IMR-90 (cell line): ENCODE measurements around the gene GADD45GIP1. TPM values are rescaled to one million over a fixed set of nuclear protein-coding genes. Genes with fewer than 3 reads are reported as not detected.
A peak's percentile ranks its signal among the peaks of the same experiment; 100 is the strongest.

ENCODE experiments used
- ATAC-seq: fragments of 200-7000 bp; cut with Tn5 transposase; 2 replicates; pipeline ENCODE4 v1.9.1; 2020; ENCODE audit warnings: low read depth, mild to moderate bottlenecking, moderate library complexity
- BruUV-seq: library from RNA; stranded (reverse); fragments of 400-500 nt; replicated peaks from 2 replicates; lab custom pipeline; 2021; lab: Mats Ljungman, UMichigan
- CTCF ChIA-PET: fragments of 300-600 bp; formaldehyde crosslinking; extraction: SDS; loops from one replicate; lab custom pipeline; 2021; ENCODE audit warnings: antibody characterized with exemption; lab: Yijun Ruan, JAX
- POLR2A ChIA-PET: fragments of 300-600 bp; sonication (Branson Sonifier 250); formaldehyde crosslinking; loops from one replicate; lab custom pipeline; 2022; ENCODE audit warnings: antibody characterized with exemption; ENCODE audit not compliant: unreplicated experiment; lab: Charles Lee
- DNase-seq: peaks from one replicate; pipeline ENCODE4 v3.0.0; 2013
- H2AFZ ChIP-seq: replicated peaks from 2 replicates; pipeline ENCODE3; 2013; ENCODE audit warnings: low read length, mild to moderate bottlenecking; ENCODE audit not compliant: poor library complexity
- H2AK5ac ChIP-seq: 2 replicates; pipeline ENCODE4 v1.6.1; 2013; ENCODE audit warnings: low read depth, low read length, inconsistent platforms
- H2AK9ac ChIP-seq: replicated peaks from 2 replicates; pipeline ENCODE3; 2013; ENCODE audit warnings: mild to moderate bottlenecking, low read depth, low read length, moderate library complexity; ENCODE audit not compliant: poor library complexity
- H2BK120ac ChIP-seq: 2 replicates; pipeline ENCODE4 v1.6.1; 2013; ENCODE audit warnings: low read depth, low read length, inconsistent platforms
- H2BK15ac ChIP-seq: 3 replicates; pipeline ENCODE4 v1.6.1; 2013; ENCODE audit warnings: low read depth, low read length, inconsistent platforms
- H2BK20ac ChIP-seq: 2 replicates; pipeline ENCODE4 v1.6.1; 2013; ENCODE audit warnings: low read depth, mild to moderate bottlenecking, inconsistent platforms, low read length, moderate library complexity
- H2BK5ac ChIP-seq: 2 replicates; pipeline ENCODE4 v1.6.1; 2013; ENCODE audit warnings: mild to moderate bottlenecking, low read depth, low read length, inconsistent platforms; ENCODE audit not compliant: poor library complexity, severe bottlenecking
- H3K14ac ChIP-seq: replicated peaks from 2 replicates; pipeline ENCODE4 v1.6.1; 2013; ENCODE audit warnings: low read depth, low read length, inconsistent platforms
- H3K18ac ChIP-seq: 2 replicates; pipeline ENCODE4 v1.6.1; 2013; ENCODE audit warnings: low read depth, low read length, control low read depth
- H3K23ac ChIP-seq: 2 replicates; pipeline ENCODE4 v1.6.1; 2013; ENCODE audit warnings: low read depth, low read length, inconsistent platforms
- H3K27ac ChIP-seq: 2 replicates; pipeline ENCODE4 v1.5.1; 2013; ENCODE audit warnings: mild to moderate bottlenecking, control low read depth, low read length; ENCODE audit not compliant: insufficient read depth
- H3K27me3 ChIP-seq: 2 replicates; pipeline ENCODE4 v1.6.1; 2013; ENCODE audit warnings: low read length; ENCODE audit not compliant: control insufficient read depth, insufficient read depth
- H3K36me3 ChIP-seq: 2 replicates; pipeline ENCODE4 v1.6.1; 2013; ENCODE audit warnings: low read length, mixed read lengths; ENCODE audit not compliant: control insufficient read depth, insufficient read depth
- H3K4ac ChIP-seq: 2 replicates; pipeline ENCODE4 v1.6.1; 2013; ENCODE audit warnings: low read depth, low read length, inconsistent platforms
- H3K4me1 ChIP-seq: 2 replicates; pipeline ENCODE4 v1.6.1; 2013; ENCODE audit warnings: low read length, mixed read lengths; ENCODE audit not compliant: control insufficient read depth, insufficient read depth
- H3K4me2 ChIP-seq: 2 replicates; pipeline ENCODE4 v1.6.1; 2013; ENCODE audit warnings: low read depth, mild to moderate bottlenecking, control low read depth, low read length, moderate library complexity
- H3K4me3 ChIP-seq: 2 replicates; pipeline ENCODE4 v1.5.1; 2013; ENCODE audit warnings: low read depth, mild to moderate bottlenecking, control low read depth, low read length, moderate library complexity; ENCODE audit not compliant: insufficient read depth
- H3K56ac ChIP-seq: 2 replicates; pipeline ENCODE4 v1.6.1; 2013; ENCODE audit warnings: low read length, inconsistent platforms; ENCODE audit not compliant: insufficient read depth; ENCODE audit errors: extremely low read depth
- H3K79me1 ChIP-seq, 2 experiments: 2 replicates each; pipeline ENCODE4 v1.6.1; 2013; ENCODE audit warnings: low read length in 2 of 2, inconsistent platforms in 1 of 2, low read depth in 1 of 2
- H3K9ac ChIP-seq: 2 replicates; pipeline ENCODE4 v1.6.1; 2013; ENCODE audit warnings: low read depth, low read length, control low read depth
- H3K9me1 ChIP-seq: 2 replicates; pipeline ENCODE4 v1.6.1; 2013; ENCODE audit warnings: low read length, inconsistent platforms; ENCODE audit not compliant: insufficient read depth
- H3K9me3 ChIP-seq: 2 replicates; pipeline ENCODE4 v1.6.1; 2013; ENCODE audit warnings: low read length; ENCODE audit not compliant: control insufficient read depth, insufficient read depth
- H4K20me1 ChIP-seq: 2 replicates; pipeline ENCODE4 v1.6.1; 2013; ENCODE audit warnings: low read length, inconsistent platforms; ENCODE audit not compliant: insufficient read depth
- H4K5ac ChIP-seq: 2 replicates; pipeline ENCODE4 v1.6.1; 2013; ENCODE audit warnings: mild to moderate bottlenecking, low read depth, low read length, control low read depth
- H4K8ac ChIP-seq, 2 experiments: 2 replicates each; pipeline ENCODE4 v1.6.1; 2013; ENCODE audit warnings: low read depth in 2 of 2, low read length in 2 of 2, control low read depth in 1 of 2, inconsistent platforms in 1 of 2
- H4K91ac ChIP-seq: 2 replicates; pipeline ENCODE4 v1.6.1; 2013; ENCODE audit warnings: low read depth, low read length, inconsistent platforms; ENCODE audit not compliant: insufficient read depth
- BHLHE40 ChIP-seq: fragments of 150-350 bp; IDR thresholded peaks from 2 replicates; pipeline ENCODE4 v1.6.1; 2016; ENCODE audit warnings: mild to moderate bottlenecking, low read depth, low read length
- CEBPB ChIP-seq: IDR thresholded peaks from 2 replicates; pipeline ENCODE4 v1.6.1; 2012; ENCODE audit warnings: low read depth, low read length, improper control_type of control experiment
- CHD1 ChIP-seq: IDR thresholded peaks from 2 replicates; pipeline ENCODE4 v1.6.1; 2012; ENCODE audit warnings: low read depth, low read length, improper control_type of control experiment
- ELK1 ChIP-seq: fragments of 150-350 bp; IDR thresholded peaks from 2 replicates; pipeline ENCODE4 v1.6.1; 2016; ENCODE audit warnings: low read depth, mild to moderate bottlenecking, low read length, moderate library complexity, borderline replicate concordance
- FOS ChIP-seq: fragments of 150-350 bp; IDR thresholded peaks from 2 replicates; pipeline ENCODE4 v1.6.1; 2016; ENCODE audit warnings: low read depth, low read length
- MAFK ChIP-seq: IDR thresholded peaks from 2 replicates; pipeline ENCODE4 v1.6.1; 2012; ENCODE audit warnings: low read depth, low read length, improper control_type of control experiment
- MAZ ChIP-seq: IDR thresholded peaks from 2 replicates; pipeline ENCODE4 v1.6.1; 2012; ENCODE audit warnings: low read depth, mild to moderate bottlenecking, low read length, improper control_type of control experiment, moderate library complexity, borderline replicate concordance
- MXI1 ChIP-seq: IDR thresholded peaks from 2 replicates; pipeline ENCODE4 v1.6.1; 2012; ENCODE audit warnings: low read depth, mild to moderate bottlenecking, low read length, moderate library complexity, borderline replicate concordance
- NFE2L2 ChIP-seq: fragments of 150-350 bp; IDR thresholded peaks from 2 replicates; pipeline ENCODE4 v1.6.1; 2016; ENCODE audit warnings: low read depth, mild to moderate bottlenecking, low read length
- POLR2A ChIP-seq: IDR thresholded peaks from 2 replicates; pipeline ENCODE4 v1.6.1; 2012; ENCODE audit warnings: mild to moderate bottlenecking, low read depth, low read length
- RAD21 ChIP-seq: IDR thresholded peaks from 2 replicates; pipeline ENCODE4 v1.6.1; 2012; ENCODE audit warnings: low read length, improper control_type of control experiment
- RCOR1 ChIP-seq: IDR thresholded peaks from 2 replicates; pipeline ENCODE4 v1.6.1; 2012; ENCODE audit warnings: mild to moderate bottlenecking, low read length, improper control_type of control experiment; ENCODE audit not compliant: insufficient replicate concordance
- RFX5 ChIP-seq: IDR thresholded peaks from 2 replicates; pipeline ENCODE4 v1.8.0; 2012; ENCODE audit warnings: low read depth, mild to moderate bottlenecking, low read length, moderate library complexity
- SMC3 ChIP-seq: fragments of 150-350 bp; IDR thresholded peaks from 2 replicates; pipeline ENCODE4 v1.6.1; 2016; ENCODE audit warnings: low read depth, mild to moderate bottlenecking, antibody characterized with exemption, low read length, moderate library complexity
- WGBS, 2 experiments: methylation state at CpG; one replicate each; pipeline versions ENCODE4 v1.1.5 to v1.1.7; 2013; ENCODE audit warnings: missing lambda C conversion rate in 2 of 2; ENCODE audit not compliant: insufficient read length in 1 of 2; ENCODE audit errors: extremely low coverage in 2 of 2; 5-methylcytosine and 5-hydroxymethylcytosine counted together
- dilution Hi-C: fragments of 300-500 bp; cut with HindIII; formaldehyde crosslinking; loops from one replicate; pipeline ENCODE4 v1.14.3; 2018; ENCODE audit warnings: low sequenced_read_pairs; ENCODE audit not compliant: unreplicated experiment
- in situ Hi-C: fragments of 300-500 bp; cut with MboI; formaldehyde crosslinking; loops from 3 replicates; pipeline ENCODE4 v1.14.3; 2019; ENCODE audit warnings: low sequenced_read_pairs, inconsistent platforms, mixed read lengths
- intact Hi-C: fragments of 100-400 bp; cut with micrococcal nuclease; formaldehyde crosslinking; loops from 2 replicates; pipeline ENCODE4 v1.10.0; 2022
- polyA plus RNA-seq, 3 experiments: library from polyadenylated mRNA; depleted of rRNA; stranded (reverse); fragments of >200 nt; gene quantifications; 2 replicates each; pipeline ENCODE4 v1.2.3, GENCODE V29; 2012; ENCODE audit warnings: low replicate concordance in 1 of 3
- total RNA-seq: library from RNA; depleted of rRNA; stranded (reverse); fragments of >200 nt; gene quantifications from 2 replicates; pipeline ENCODE4 v1.2.3, GENCODE V29; 2012
- TF ChIP-seq, protein P1 (sequence below): conservative IDR thresholded peaks from 2 replicates; pipeline ENCODE4 v1.5.1; 2012; ENCODE audit warnings: mild to moderate bottlenecking, low read depth, low read length, improper control_type of control experiment

GADD45GIP1 gene
- total and polyA plus RNA-seq, 2 of the 4 experiments (the other 2 are of a cell fraction): 13.3 to 42.4 TPM

GRCh38 chr19:12913851-12914690 is 43.0 kb downstream of the GADD45GIP1 start:
- Histone ChIP-seq H3K4me1 (peaks cover 6% of the 10 kb centered on the region), H3K9me3 (no peaks in the 10 kb centered on the region), H3K4me3 (no peak overlapping the region), H3K56ac (no peak overlapping the region), H3K9me1 (no peaks in the 10 kb centered on the region), H3K79me1 (no peaks in the 10 kb centered on the region), H2BK15ac (no peak overlapping the region), H2BK120ac (no peak overlapping the region), H3K18ac (no peak overlapping the region), H2BK5ac (no peak overlapping the region), H3K36me3 (no peaks in the 10 kb centered on the region), H4K8ac (peak overlapping the region in 1 of 2 experiments; percentile 23; a peak in 1 of 4 replicates), H2AK5ac (0 out of 2 replicates have a peak overlapping the region, but pooled peaks have one; percentile 8), H2AK9ac (peak overlapping the region; percentile 72), H4K5ac (no peak overlapping the region), H2AFZ (peak overlapping the region; percentile 72), H3K4ac (peak overlapping the region; percentile 9; the same call in 1 of the 2 replicates), H3K23ac (peak overlapping the region; percentile 33; the same call in 1 of the 2 replicates), H2BK20ac (no peak overlapping the region), H3K14ac (no peak overlapping the region), H3K27ac (no peak overlapping the region), H3K27me3 (no peaks in the 10 kb centered on the region), H4K91ac (no peak overlapping the region), H3K4me2 (no peak overlapping the region), H3K9ac (no peak overlapping the region), H4K20me1 (no peaks in the 10 kb centered on the region)
- in situ Hi-C loops: no loop called here
- POLR2A ChIA-PET: no interaction called here
- BruUV-seq: no TSS peak
- ATAC-seq (no peak), DNase-seq (no peak)
- CTCF ChIA-PET: no interaction called here
- WGBS, 2 experiments: 64% methylated on average over 2 of the region's 12 CpGs; no CpG with 5 or more reads in 1 of the 2 experiments
- dilution Hi-C loops: no loop called here
- intact Hi-C loops: no loop called here
- TF ChIP-seq ELK1 (no peak), RAD21 (no peak), FOS (no peak), MXI1 (no peak), CEBPB (no peak), NFE2L2 (no peak), RCOR1 (no peak), MAFK (no peak), MAZ (no peak), SMC3 (no peak), RFX5 (no peak), POLR2A (no peak), CHD1 (no peak), BHLHE40 (no peak)
- TF ChIP-seq, protein P1, sequence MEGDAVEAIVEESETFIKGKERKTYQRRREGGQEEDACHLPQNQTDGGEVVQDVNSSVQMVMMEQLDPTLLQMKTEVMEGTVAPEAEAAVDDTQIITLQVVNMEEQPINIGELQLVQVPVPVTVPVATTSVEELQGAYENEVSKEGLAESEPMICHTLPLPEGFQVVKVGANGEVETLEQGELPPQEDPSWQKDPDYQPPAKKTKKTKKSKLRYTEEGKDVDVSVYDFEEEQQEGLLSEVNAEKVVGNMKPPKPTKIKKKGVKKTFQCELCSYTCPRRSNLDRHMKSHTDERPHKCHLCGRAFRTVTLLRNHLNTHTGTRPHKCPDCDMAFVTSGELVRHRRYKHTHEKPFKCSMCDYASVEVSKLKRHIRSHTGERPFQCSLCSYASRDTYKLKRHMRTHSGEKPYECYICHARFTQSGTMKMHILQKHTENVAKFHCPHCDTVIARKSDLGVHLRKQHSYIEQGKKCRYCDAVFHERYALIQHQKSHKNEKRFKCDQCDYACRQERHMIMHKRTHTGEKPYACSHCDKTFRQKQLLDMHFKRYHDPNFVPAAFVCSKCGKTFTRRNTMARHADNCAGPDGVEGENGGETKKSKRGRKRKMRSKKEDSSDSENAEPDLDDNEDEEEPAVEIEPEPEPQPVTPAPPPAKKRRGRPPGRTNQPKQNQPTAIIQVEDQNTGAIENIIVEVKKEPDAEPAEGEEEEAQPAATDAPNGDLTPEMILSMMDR: no peak
